ENCODE data around the gene GPA33.
A peak's percentile ranks its signal among the peaks of the same experiment; 100 is the strongest.

The GPA33 gene

GRCh38 chr1:167105271-167106118 lies 15.3 kb upstream of the GPA33 start:
- Mint-ChIP-seq H3K27ac (no peak overlapping the region), H3K4me3 (no peak overlapping the region), H3K36me3 (no peaks in the 10 kb centered on the region), H3K27me3 (no peaks in the 10 kb centered on the region), H3K9me3 (ENCODE audit: low read depth) (no peaks in the 10 kb centered on the region), H3K4me1 (ENCODE audit: low read depth) (peaks cover 54% of the 10 kb centered on the region)

- H3K4me3 Mint-ChIP-seq: peak overlapping the region; percentile 15
- peaks cover 42% of the 10 kb centered on the region for H3K4me1 Mint-ChIP-seq (ENCODE audit: low read depth)
- no peaks in the 10 kb centered on the region for H3K9me3 Mint-ChIP-seq (ENCODE audit: low read depth)
- no peaks in the 10 kb centered on the region for H3K27me3 Mint-ChIP-seq
- H3K27ac Mint-ChIP-seq: no peak overlapping the region
- H3K36me3 Mint-ChIP-seq: no peaks in the 10 kb centered on the region
These were observed 14.1 kb upstream of the GPA33 start for GRCh38 chr1:167104256-167104633.

GRCh38 chr1:167102906-167103573 lies 12.9 kb upstream of the GPA33 start:
- no peaks in the 10 kb centered on the region for H3K27me3 Mint-ChIP-seq
- no peak overlapping the region for H3K27ac Mint-ChIP-seq
- no peaks in the 10 kb centered on the region for H3K36me3 Mint-ChIP-seq
- no peak overlapping the region for H3K4me3 Mint-ChIP-seq
- no peaks in the 10 kb centered on the region for H3K9me3 Mint-ChIP-seq (ENCODE audit: low read depth)
- H3K4me1 Mint-ChIP-seq (ENCODE audit: low read depth): peaks cover 30% of the 10 kb centered on the region

DNA sequence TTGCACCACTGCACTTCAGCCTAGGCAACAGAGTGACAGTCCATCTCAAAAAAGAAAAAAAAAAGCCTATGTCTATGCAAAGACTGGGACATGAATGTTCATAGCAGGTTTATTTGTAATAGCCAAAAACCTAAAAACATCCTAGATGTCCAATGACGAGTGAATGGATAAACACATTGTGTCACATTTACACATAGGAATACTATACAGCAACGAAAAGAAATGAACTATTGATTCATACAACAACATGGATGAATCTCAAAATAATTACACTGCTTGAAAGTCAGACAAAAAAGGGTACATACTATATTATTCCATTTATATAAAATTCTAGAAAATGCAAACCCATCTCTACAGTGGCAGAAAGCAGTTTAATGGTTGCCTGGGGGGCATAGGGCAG lies 11.6 kb upstream of the GPA33 start:
- Mint-ChIP-seq H3K4me1 (ENCODE audit: low read depth) (peaks cover 30% of the 10 kb centered on the region), H3K36me3 (peaks cover 2% of the 10 kb centered on the region), H3K9me3 (ENCODE audit: low read depth) (no peaks in the 10 kb centered on the region), H3K27me3 (no peaks in the 10 kb centered on the region), H3K27ac (no peak overlapping the region), H3K4me3 (no peak overlapping the region)

DNA sequence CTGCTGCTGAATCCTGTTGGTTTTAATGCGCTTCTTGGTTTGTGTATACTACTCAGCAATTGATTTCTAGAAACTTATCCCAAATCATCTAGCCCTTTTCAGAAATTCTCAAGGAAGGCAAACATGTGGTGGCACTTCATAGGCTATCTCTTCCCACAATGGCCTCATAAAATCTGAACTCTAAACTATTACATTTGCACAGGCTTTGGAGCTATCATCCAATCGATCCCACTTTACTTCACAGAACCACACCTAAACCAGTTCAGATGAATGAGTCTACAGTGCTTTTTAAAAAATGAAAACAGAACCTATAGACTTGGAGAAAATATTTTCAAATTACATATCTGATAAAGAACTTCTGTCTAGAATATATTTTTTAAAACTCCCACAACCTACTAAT lies 10.6 kb upstream of the GPA33 start:
- H3K4me1 Mint-ChIP-seq (ENCODE audit: low read depth): peaks cover 28% of the 10 kb centered on the region
- H3K27ac Mint-ChIP-seq: no peak overlapping the region
- H3K4me3 Mint-ChIP-seq: no peak overlapping the region
- H3K36me3 Mint-ChIP-seq: peaks cover 2% of the 10 kb centered on the region
- H3K27me3 Mint-ChIP-seq: no peaks in the 10 kb centered on the region
- no peaks in the 10 kb centered on the region for H3K9me3 Mint-ChIP-seq (ENCODE audit: low read depth)

DNA sequence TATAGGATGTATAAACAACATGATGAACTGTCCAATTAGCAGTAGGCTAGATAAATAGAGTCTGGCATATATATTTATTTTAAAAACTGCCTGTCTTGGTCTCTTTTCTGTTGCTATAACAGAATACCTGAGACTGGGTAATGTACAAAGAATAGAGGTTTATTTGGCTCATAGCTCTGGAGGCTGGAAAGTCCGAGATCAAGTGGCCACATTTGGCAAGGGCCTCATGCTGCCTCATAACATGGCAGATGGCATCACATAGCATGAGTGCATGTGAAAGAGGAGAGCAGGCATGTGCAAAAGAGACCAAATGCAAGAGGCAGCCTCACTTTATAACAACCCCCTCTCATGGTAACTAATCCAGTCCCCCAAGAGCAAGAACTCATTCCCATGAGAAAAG lies 9.7 kb upstream of the GPA33 start:
- no peaks in the 10 kb centered on the region for H3K9me3 Mint-ChIP-seq (ENCODE audit: low read depth)
- peaks cover 26% of the 10 kb centered on the region for H3K4me1 Mint-ChIP-seq (ENCODE audit: low read depth)
- peaks cover 2% of the 10 kb centered on the region for H3K36me3 Mint-ChIP-seq
- no peak overlapping the region for H3K4me3 Mint-ChIP-seq
- no peaks in the 10 kb centered on the region for H3K27me3 Mint-ChIP-seq
- H3K27ac Mint-ChIP-seq: no peak overlapping the region

DNA sequence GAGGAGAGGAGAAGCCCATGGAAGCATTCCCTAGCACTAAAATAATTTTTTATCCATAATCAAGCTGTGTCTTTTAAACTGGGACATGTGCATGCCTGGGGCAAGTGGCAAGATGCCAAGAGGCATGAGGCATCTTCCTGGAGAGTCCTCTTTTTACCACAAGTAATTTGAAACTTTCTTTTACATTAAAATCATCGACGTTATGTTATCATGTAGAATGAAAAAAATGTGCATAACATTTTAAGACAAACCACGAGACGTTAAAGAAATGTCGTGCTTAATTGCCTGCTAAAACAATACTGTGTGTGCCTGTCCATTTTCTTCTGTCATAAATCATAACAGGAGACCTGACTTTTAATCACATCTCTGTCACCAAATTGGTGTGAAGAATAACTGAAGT lies 5.2 kb upstream of the GPA33 start:
- H3K4me3 Mint-ChIP-seq: no peak overlapping the region
- no peaks in the 10 kb centered on the region for H3K27me3 Mint-ChIP-seq
- no peak overlapping the region for H3K27ac Mint-ChIP-seq
- H3K36me3 Mint-ChIP-seq: peaks cover 2% of the 10 kb centered on the region
- peaks cover 16% of the 10 kb centered on the region for H3K4me1 Mint-ChIP-seq (ENCODE audit: low read depth)
- no peaks in the 10 kb centered on the region for H3K9me3 Mint-ChIP-seq (ENCODE audit: low read depth)

GRCh38 chr1:167094690-167095089 lies 4.5 kb upstream of the GPA33 start:
- Mint-ChIP-seq H3K4me3 (no peak overlapping the region), H3K27me3 (no peaks in the 10 kb centered on the region), H3K27ac (no peak overlapping the region), H3K4me1 (ENCODE audit: low read depth) (peaks cover 23% of the 10 kb centered on the region), H3K36me3 (peaks cover 2% of the 10 kb centered on the region), H3K9me3 (ENCODE audit: low read depth) (no peaks in the 10 kb centered on the region)

DNA sequence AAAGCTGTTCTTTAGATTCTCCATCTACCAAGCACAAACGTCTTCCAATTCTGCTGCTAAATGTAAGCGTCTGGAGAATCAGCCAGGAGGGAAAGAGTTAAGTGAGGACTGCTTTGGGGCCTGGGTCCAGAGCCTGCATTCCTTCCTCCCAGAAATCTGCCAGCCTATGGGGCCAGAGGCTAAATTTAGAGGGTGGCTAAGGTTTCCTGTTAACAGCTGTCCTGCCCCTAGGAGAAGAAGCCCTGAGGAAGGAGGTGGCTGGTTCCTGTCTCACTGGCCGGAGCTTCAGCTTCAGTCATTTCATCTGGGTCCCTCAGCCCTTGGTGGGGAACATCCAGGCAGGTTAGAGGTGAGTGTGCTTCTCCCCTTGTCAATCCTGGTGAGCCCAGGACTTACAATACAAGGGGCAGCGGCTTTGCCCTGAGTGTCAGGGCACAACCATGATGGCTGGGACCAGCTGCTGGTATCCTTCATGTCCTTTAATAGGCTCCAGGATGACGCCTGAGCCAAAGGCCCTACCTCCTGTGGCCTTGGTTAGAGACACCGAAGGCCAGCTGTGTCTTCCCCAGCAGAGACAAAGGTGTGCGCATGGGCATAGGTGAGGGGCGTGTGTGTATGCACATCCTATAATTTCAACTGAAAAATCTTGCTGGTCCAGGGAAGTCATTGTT lies 3.8 kb upstream of the GPA33 start, which contains the start of gene STYXL2:
Gene STYXL2 (plus strand): TSS at position 230 of the 671 bp plus-strand sequence. CDS start 775 bp downstream, outside the sequence.
- peaks cover 30% of the 10 kb centered on the region for H3K4me1 Mint-ChIP-seq (ENCODE audit: low read depth)
- no peaks in the 10 kb centered on the region for H3K9me3 Mint-ChIP-seq (ENCODE audit: low read depth)
- H3K27me3 Mint-ChIP-seq: no peaks in the 10 kb centered on the region
- H3K27ac Mint-ChIP-seq: no peak within 1 kb of the TSS
- no peak within 1 kb of the TSS for H3K4me3 Mint-ChIP-seq
- H3K36me3 Mint-ChIP-seq: peaks cover 5% of the 10 kb centered on the region

DNA sequence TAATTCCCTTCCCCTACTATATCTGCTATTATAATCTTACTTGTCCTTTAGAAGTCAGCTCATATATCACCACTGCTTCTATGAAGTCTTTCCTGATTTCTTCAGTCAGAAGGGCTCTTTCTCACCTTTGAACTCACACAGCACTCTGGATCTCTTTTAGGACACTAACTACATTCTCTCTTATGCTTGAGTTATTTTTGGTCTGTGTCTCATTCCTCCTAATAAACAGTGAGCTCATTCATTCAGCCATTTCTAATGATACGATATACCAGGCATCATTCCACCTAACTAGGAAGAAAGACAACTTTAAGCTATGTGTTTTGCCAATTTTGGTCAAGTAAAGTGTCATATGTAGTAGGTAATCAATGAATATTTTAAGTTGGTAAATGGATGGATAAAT lies 2.5 kb upstream of the GPA33 start:
- Mint-ChIP-seq H3K27ac (no peak overlapping the region), H3K4me3 (no peak overlapping the region), H3K27me3 (no peaks in the 10 kb centered on the region), H3K36me3 (peaks cover 5% of the 10 kb centered on the region), H3K4me1 (ENCODE audit: low read depth) (peaks cover 32% of the 10 kb centered on the region), H3K9me3 (ENCODE audit: low read depth) (no peaks in the 10 kb centered on the region)

DNA sequence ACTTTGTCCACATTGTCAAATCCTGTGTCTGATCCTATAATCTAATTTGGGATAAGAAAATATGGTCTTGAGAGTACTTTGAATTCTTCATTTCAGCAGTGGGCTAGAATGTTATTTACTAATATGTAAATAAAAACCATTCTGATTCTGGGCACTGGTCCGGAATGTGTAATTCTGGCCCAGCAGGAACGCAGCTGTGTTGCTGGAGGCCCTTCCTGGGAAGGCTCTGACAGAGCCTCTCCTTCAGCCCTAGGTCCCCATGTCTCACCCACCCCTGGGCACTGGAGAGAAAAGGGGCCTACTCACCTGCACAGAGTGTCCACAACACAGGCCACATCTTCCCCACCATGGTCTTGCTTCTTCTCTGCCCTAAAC lies 251 bp downstream of the GPA33 start:
- peaks cover 30% of the 10 kb centered on the region for H3K4me1 Mint-ChIP-seq (ENCODE audit: low read depth)
- H3K4me3 Mint-ChIP-seq: peak overlapping the region; percentile 41
- peaks cover 3% of the 10 kb centered on the region for H3K36me3 Mint-ChIP-seq
- peak overlapping the region; percentile 89 for H3K27ac Mint-ChIP-seq
- H3K9me3 Mint-ChIP-seq (ENCODE audit: low read depth): no peaks in the 10 kb centered on the region
- H3K27me3 Mint-ChIP-seq: no peaks in the 10 kb centered on the region

DNA sequence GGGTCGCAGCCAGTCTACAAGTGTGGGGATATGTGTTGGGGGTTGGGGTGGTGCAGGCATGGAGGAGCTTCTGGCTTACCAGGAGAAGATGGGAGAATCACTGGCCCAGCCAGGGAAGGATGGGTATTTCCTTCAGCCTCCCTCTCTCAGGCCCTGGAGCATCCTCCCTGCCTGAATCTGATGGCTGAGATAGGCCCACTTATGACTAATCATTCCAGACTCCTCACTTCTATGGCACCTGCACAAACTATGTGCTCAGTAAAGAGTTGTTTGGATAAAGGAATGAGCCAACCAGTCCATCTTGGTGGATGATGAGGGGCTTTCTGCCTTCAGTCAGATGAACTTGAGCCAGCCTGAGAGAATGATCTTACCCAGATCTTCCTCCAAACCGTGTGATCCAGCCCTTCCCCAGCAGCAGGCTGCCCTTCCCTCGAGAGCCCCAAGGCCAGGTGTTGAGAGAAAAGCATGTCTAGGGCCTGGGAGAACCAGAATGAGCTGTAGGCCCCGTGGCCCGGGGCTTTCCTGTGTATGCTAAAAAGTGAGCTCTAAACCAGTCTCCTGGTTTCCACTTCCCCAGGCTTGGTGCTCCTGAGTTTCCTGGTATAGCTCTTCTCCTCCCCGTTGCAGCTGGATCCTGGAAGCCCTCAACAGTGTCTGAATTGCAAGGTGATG lies 1.3 kb downstream of the GPA33 start:
- no peaks in the 10 kb centered on the region for H3K27me3 Mint-ChIP-seq
- peak overlapping the region; percentile 65 for H3K27ac Mint-ChIP-seq
- peaks cover 3% of the 10 kb centered on the region for H3K36me3 Mint-ChIP-seq
- peak overlapping the region; percentile 6 for H3K4me3 Mint-ChIP-seq
- no peaks in the 10 kb centered on the region for H3K9me3 Mint-ChIP-seq (ENCODE audit: low read depth)
- peaks cover 29% of the 10 kb centered on the region for H3K4me1 Mint-ChIP-seq (ENCODE audit: low read depth)

DNA sequence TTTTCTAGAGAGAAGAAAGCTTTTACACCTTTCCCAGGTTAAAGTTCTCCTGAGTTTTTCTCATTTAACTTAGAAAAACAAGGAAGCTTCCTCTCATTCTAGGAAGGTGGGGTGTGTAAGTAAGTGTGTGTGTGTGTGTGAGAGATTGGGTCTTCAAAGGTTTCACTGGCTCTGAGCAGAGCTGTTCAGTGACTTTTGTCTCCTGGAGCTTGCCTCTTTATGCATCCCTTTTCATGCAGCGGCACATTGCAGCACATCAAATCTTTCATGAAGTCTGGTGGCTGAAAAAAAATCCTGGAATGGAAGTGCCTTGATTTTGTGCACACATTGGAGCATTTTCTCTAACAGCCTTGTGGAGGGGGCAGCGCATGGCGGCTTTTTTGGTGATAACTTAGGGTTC lies 3.4 kb downstream of the GPA33 start:
- Mint-ChIP-seq H3K4me1 (ENCODE audit: low read depth) (peaks cover 29% of the 10 kb centered on the region), H3K27me3 (no peaks in the 10 kb centered on the region), H3K4me3 (no peak overlapping the region), H3K9me3 (ENCODE audit: low read depth) (no peaks in the 10 kb centered on the region), H3K36me3 (peaks cover 3% of the 10 kb centered on the region), H3K27ac (no peak overlapping the region)

DNA sequence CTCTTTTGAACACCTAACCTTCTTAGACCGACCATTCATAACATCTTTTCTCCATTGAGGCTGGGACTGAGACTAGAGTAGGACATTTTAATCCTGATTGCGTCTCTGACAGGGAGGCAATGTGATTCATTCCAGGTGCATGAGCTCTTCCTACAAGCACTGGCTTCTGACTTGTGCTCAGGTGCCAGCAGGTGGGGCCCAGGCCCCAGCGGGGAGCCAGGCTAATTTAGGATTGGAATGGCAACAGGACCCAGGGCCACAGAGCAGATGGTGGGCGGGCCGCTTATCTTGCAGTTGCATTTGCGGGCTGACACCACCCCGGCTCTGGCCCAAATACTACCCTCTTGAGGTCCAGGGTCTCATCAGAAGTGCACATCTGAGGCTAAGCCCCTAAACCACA lies 4.1 kb downstream of the GPA33 start:
- peaks cover 26% of the 10 kb centered on the region for H3K4me1 Mint-ChIP-seq (ENCODE audit: low read depth)
- no peak overlapping the region for H3K4me3 Mint-ChIP-seq
- no peak overlapping the region for H3K27ac Mint-ChIP-seq
- peaks cover 5% of the 10 kb centered on the region for H3K36me3 Mint-ChIP-seq
- H3K9me3 Mint-ChIP-seq (ENCODE audit: low read depth): no peaks in the 10 kb centered on the region
- H3K27me3 Mint-ChIP-seq: no peaks in the 10 kb centered on the region

- H3K27me3 Mint-ChIP-seq: no peaks in the 10 kb centered on the region
- peaks cover 11% of the 10 kb centered on the region for H3K36me3 Mint-ChIP-seq
- no peaks in the 10 kb centered on the region for H3K9me3 Mint-ChIP-seq (ENCODE audit: low read depth)
- H3K4me1 Mint-ChIP-seq (ENCODE audit: low read depth): peaks cover 13% of the 10 kb centered on the region
- no peak overlapping the region for H3K27ac Mint-ChIP-seq
- no peak overlapping the region for H3K4me3 Mint-ChIP-seq
These were observed 5.4 kb downstream of the GPA33 start for GRCh38 chr1:167084757-167085156.
